AG04449 (cell line): ENCODE measurements around the gene GAK.

Experiments
- CTCF ChIA-PET: fragments of 350-600 bp; formaldehyde crosslinking; extraction: SDS; loops from one replicate; lab custom pipeline; 2021; ENCODE audit warnings: antibody characterized with exemption; lab: Yijun Ruan, JAX
- POLR2A ChIA-PET: fragments of 400-600, 350-600 bp; formaldehyde crosslinking; extraction: SDS; loops from one replicate; lab custom pipeline; 2020; ENCODE audit warnings: antibody characterized with exemption, inconsistent platforms; lab: Yijun Ruan, JAX
- DNase-seq: peaks from one replicate; pipeline ENCODE4 v3.0.0-alpha.2; 2010; ENCODE audit warnings: low read depth, low spot score
- H3K4me3 ChIP-seq: 2 replicates; pipeline ENCODE4 v1.5.1; 2011; ENCODE audit warnings: low read depth, mild to moderate bottlenecking, control low read depth, low read length
- CTCF ChIP-seq: IDR thresholded peaks from one replicate; pipeline ENCODE4 v1.5.1; 2011; ENCODE audit warnings: mild to moderate bottlenecking, moderate library complexity, low read length, control low read depth, inconsistent platforms; ENCODE audit not compliant: insufficient read depth; ENCODE audit errors: missing control alignments

The GAK gene

GRCh38 chr4:851701-852430 lies 80.2 kb downstream of the GAK start:
- no peak for DNase-seq
- TF ChIP-seq CTCF = no peak
- H3K4me3 ChIP-seq = no peak overlapping the region
- ChIA-PET POLR2A (no interaction called here), CTCF (no interaction called here)

GRCh38 chr4:850323-850945 lies 81.7 kb downstream of the GAK start:
- CTCF ChIA-PET = no interaction called here

GRCh38 chr4:849478-850175 lies 82.5 kb downstream of the GAK start:
- POLR2A ChIA-PET = no interaction called here

More at GRCh38 chr4:850323-850945, 81.7 kb downstream of the GAK start:
- no peak for TF ChIP-seq CTCF
- no peak overlapping the region for H3K4me3 ChIP-seq
- DNase-seq = no peak
- POLR2A ChIA-PET = no interaction called here

GRCh38 chr4:848803-849477 lies 83.2 kb downstream of the GAK start:
- ChIA-PET CTCF (no interaction called here), POLR2A (no interaction called here)
- no peak overlapping the region for H3K4me3 ChIP-seq
- DNase-seq = no peak
- no peak for TF ChIP-seq CTCF

More at GRCh38 chr4:849478-850175, 82.5 kb downstream of the GAK start:
- CTCF ChIA-PET = no interaction called here
- H3K4me3 ChIP-seq = no peak overlapping the region
- TF ChIP-seq CTCF = no peak
- DNase-seq = no peak

- no peak overlapping the region for H3K4me3 ChIP-seq
- DNase-seq = no peak
- no peak for TF ChIP-seq CTCF
- CTCF ChIA-PET = no interaction called here
- POLR2A ChIA-PET = no interaction called here
Observed at GRCh38 chr4:848307-848691, 83.8 kb downstream of the GAK start.
